PC-3 (cell line): ENCODE results near the gene AAR2. TPM values are rescaled to one million over a fixed set of nuclear protein-coding genes. Genes with fewer than 3 reads are reported as not detected.
A peak's percentile ranks its signal among the peaks of the same experiment; 100 is the strongest.

Experiments
- ATAC-seq: fragments of 200-7000 bp; cut with Tn5 transposase; 2 replicates; pipeline ENCODE4 v1.9.1; 2020; ENCODE audit warnings: mild to moderate bottlenecking, moderate library complexity
- BruUV-seq: library from RNA; stranded (reverse); fragments of 400-500 nt; replicated peaks from 2 replicates; lab custom pipeline; 2021; lab: Mats Ljungman, UMichigan
- CTCF ChIA-PET: fragments of 300-600 bp; sonication (Branson Sonifier 250); formaldehyde crosslinking; loops from one replicate; lab custom pipeline; 2022; ENCODE audit warnings: antibody characterized with exemption; lab: Charles Lee
- POLR2A ChIA-PET: fragments of 300-600 bp; sonication (Branson Sonifier 250); formaldehyde crosslinking; loops from one replicate; lab custom pipeline; 2022; ENCODE audit warnings: antibody characterized with exemption; ENCODE audit not compliant: unreplicated experiment; lab: Charles Lee
- DNase-seq: peaks from one replicate; pipeline ENCODE4 v3.0.0-alpha.2; 2015
- H2AFZ ChIP-seq: fragments of 300-600 bp; sonication (generic); 2 replicates; pipeline ENCODE4 v1.6.0; 2016; ENCODE audit warnings: antibody characterized with exemption, low read length
- H3F3A ChIP-seq: fragments of 300-600 bp; sonication (generic); one replicate; pipeline ENCODE4 v1.6.0; 2017; ENCODE audit warnings: antibody characterized with exemption, low read length, control low read depth, mild to moderate bottlenecking; ENCODE audit not compliant: unreplicated experiment
- H3K27ac ChIP-seq: fragments of 300-600 bp; sonication (generic); 2 replicates; pipeline ENCODE4 v1.5.1; 2016; ENCODE audit warnings: mild to moderate bottlenecking, low read length
- H3K27me3 ChIP-seq: fragments of 300-600 bp; sonication (generic); 2 replicates; pipeline ENCODE4 v1.6.1; 2016; ENCODE audit warnings: low read length, mixed read lengths
- H3K36me3 ChIP-seq: fragments of 300-600 bp; sonication (generic); 2 replicates; pipeline ENCODE4 v1.6.1; 2016; ENCODE audit warnings: low read depth, mixed run types, low read length, mixed read lengths
- H3K4me1 ChIP-seq: fragments of 300-600 bp; sonication (generic); 2 replicates; pipeline ENCODE4 v1.5.1; 2016; ENCODE audit warnings: low read length; ENCODE audit not compliant: insufficient read depth
- H3K4me2 ChIP-seq: fragments of 300-600 bp; sonication (generic); 2 replicates; pipeline ENCODE4 v1.6.0; 2016; ENCODE audit warnings: low read length
- H3K4me3 ChIP-seq: fragments of 300-600 bp; sonication (generic); 2 replicates; pipeline ENCODE4 v1.5.1; 2016; ENCODE audit warnings: mild to moderate bottlenecking, low read length, mixed read lengths
- H3K79me2 ChIP-seq: fragments of 300-600 bp; sonication (generic); 2 replicates; pipeline ENCODE4 v1.6.1; 2017; ENCODE audit warnings: low read length, mixed read lengths
- H3K9ac ChIP-seq: fragments of 300-600 bp; sonication (generic); 2 replicates; pipeline ENCODE4 v1.6.0; 2016; ENCODE audit warnings: mild to moderate bottlenecking, low read length
- H3K9me2 ChIP-seq: fragments of 300-600 bp; sonication (generic); replicated peaks from 2 replicates; pipeline ENCODE4 v1.6.1; 2016; ENCODE audit warnings: mixed run types, low read length, mixed read lengths
- H3K9me3 ChIP-seq: fragments of 300-600 bp; sonication (generic); 2 replicates; pipeline ENCODE4 v1.6.1; 2016; ENCODE audit warnings: low read length, mixed read lengths
- H4K20me1 ChIP-seq: fragments of 300-600 bp; sonication (generic); 2 replicates; pipeline ENCODE4 v1.6.1; 2016; ENCODE audit warnings: low read length, mixed read lengths
- CTCF ChIP-seq: fragments of 300-600 bp; sonication (generic); conservative IDR thresholded peaks from 2 replicates; pipeline ENCODE4 v1.5.1; 2017; ENCODE audit warnings: antibody characterized with exemption, low read depth, mild to moderate bottlenecking, low read length
- EZH2 ChIP-seq: fragments of 300-600 bp; sonication (generic); IDR thresholded peaks from one replicate; pipeline ENCODE4 v1.6.1; 2017; ENCODE audit warnings: antibody characterized with exemption, mild to moderate bottlenecking, low read length; ENCODE audit not compliant: unreplicated experiment
- EZH2phosphoT487 ChIP-seq: fragments of 300-600 bp; sonication (generic); IDR thresholded peaks from 2 replicates; pipeline ENCODE4 v1.6.1; 2018; ENCODE audit warnings: mild to moderate bottlenecking, antibody characterized with exemption, low read length, borderline replicate concordance
- intact Hi-C: fragments of 100-400 bp; cut with micrococcal nuclease; formaldehyde crosslinking; loops from 2 replicates; pipeline ENCODE4 v1.9.0; 2023
- total RNA-seq: library from RNA; depleted of rRNA; stranded (reverse); fragments of >200 nt; gene quantifications from 2 replicates; pipeline ENCODE4 v1.2.3, GENCODE V29; 2014

The AAR2 gene
- total RNA-seq, 1 experiment from 2014 or later = 41.1 TPM

GRCh38 chr20:36202891-36203338 lies 33.4 kb upstream of the AAR2 start:
- H3K27me3 ChIP-seq = no peaks in the 10 kb centered on the region
- peak; percentile 60 for ATAC-seq
- no peaks in the 10 kb centered on the region for H3K9me2 ChIP-seq
- H3K9me3 ChIP-seq = no peaks in the 10 kb centered on the region
- no peak overlapping the region for H3K4me3 ChIP-seq
- ChIA-PET CTCF (interaction anchor here (0.5 to 1.1 kb wide), 14 partner anchors 8 to 461 kb away, joined by 3 to 8 read pairs (median 4); no protein-coding TSS in a partner anchor), POLR2A (interaction anchor here (0.6 kb wide), 2 partner anchors 296 to 401 kb away, joined by 6 to 7 read pairs; no protein-coding TSS in a partner anchor)
- no peak overlapping the region for H2AFZ ChIP-seq
- no peaks in the 10 kb centered on the region for H3K79me2 ChIP-seq
- H3K4me2 ChIP-seq = no peak overlapping the region
- no peaks in the 10 kb centered on the region for H3F3A ChIP-seq
- 0 out of 2 replicates have a peak, but pooled peaks cover 3% of the 10 kb centered on the region for H3K36me3 ChIP-seq
- H3K4me1 ChIP-seq = no peaks in the 10 kb centered on the region
- DNase-seq = peak; percentile 67
- no peak overlapping the region for H3K9ac ChIP-seq
- H3K27ac ChIP-seq = no peak overlapping the region
- H4K20me1 ChIP-seq = no peaks in the 10 kb centered on the region
- TF ChIP-seq EZH2 = no peak
- no peak for TF ChIP-seq EZH2phosphoT487
- peak; percentile 94 for TF ChIP-seq CTCF
- intact Hi-C loops = loop anchor here (1.0 kb wide), 1 partner anchor 236 kb away; no protein-coding TSS in a partner anchor
- no TSS peak for BruUV-seq

GRCh38 chr20:36203861-36204260 lies 32.4 kb upstream of the AAR2 start:
- TF ChIP-seq CTCF (no peak), EZH2phosphoT487 (no peak), EZH2 (no peak)
- H3K4me2 ChIP-seq = no peak overlapping the region
- no peaks in the 10 kb centered on the region for H3K9me3 ChIP-seq
- H3K27ac ChIP-seq = no peak overlapping the region
- H3K79me2 ChIP-seq = no peaks in the 10 kb centered on the region
- POLR2A ChIA-PET = no interaction called here
- ATAC-seq (no peak), DNase-seq (no peak)
- H4K20me1 ChIP-seq = no peaks in the 10 kb centered on the region
- no peaks in the 10 kb centered on the region for H3K27me3 ChIP-seq
- H2AFZ ChIP-seq = no peak overlapping the region
- H3F3A ChIP-seq = no peaks in the 10 kb centered on the region
- intact Hi-C loops = no loop called here
- 0 out of 2 replicates have a peak, but pooled peaks cover under 1% of the 10 kb centered on the region for H3K36me3 ChIP-seq
- no peak overlapping the region for H3K4me3 ChIP-seq
- H3K4me1 ChIP-seq = no peaks in the 10 kb centered on the region
- H3K9ac ChIP-seq = no peak overlapping the region
- BruUV-seq = no TSS peak
- CTCF ChIA-PET = no interaction called here
- no peaks in the 10 kb centered on the region for H3K9me2 ChIP-seq

- DNase-seq (no peak), ATAC-seq (no peak)
- H4K20me1 ChIP-seq = no peaks in the 10 kb centered on the region
- no peaks in the 10 kb centered on the region for H3K9me2 ChIP-seq
- H3K27me3 ChIP-seq = no peaks in the 10 kb centered on the region
- H3K4me1 ChIP-seq = no peaks in the 10 kb centered on the region
- H3K9ac ChIP-seq = no peak overlapping the region
- intact Hi-C loops = no loop called here
- no peak overlapping the region for H3K4me3 ChIP-seq
- ChIA-PET CTCF (no interaction called here), POLR2A (no interaction called here)
- H3K9me3 ChIP-seq = no peaks in the 10 kb centered on the region
- H2AFZ ChIP-seq = no peak overlapping the region
- BruUV-seq = no TSS peak
- no peak overlapping the region for H3K27ac ChIP-seq
- H3K79me2 ChIP-seq = no peaks in the 10 kb centered on the region
- H3K36me3 ChIP-seq = no peaks in the 10 kb centered on the region
- no peak for TF ChIP-seq EZH2
- TF ChIP-seq CTCF = no peak
- TF ChIP-seq EZH2phosphoT487 = no peak
- H3F3A ChIP-seq = no peaks in the 10 kb centered on the region
- no peak overlapping the region for H3K4me2 ChIP-seq
Observed at GRCh38 chr20:36205026-36205425, 31.3 kb upstream of the AAR2 start.
